HepG2 (cell line): ENCODE results near the gene CCT3. TPM values are rescaled to one million over a fixed set of nuclear protein-coding genes. Genes with fewer than 3 reads are reported as not detected.

Experiments used
- CREBL2 ChIP-seq: sonication (generic); formaldehyde crosslinking; IDR thresholded peaks from 2 replicates; pipeline ENCODE4 v1.8.1; 2023; ENCODE audit warnings: missing genetic modification reagents, mild to moderate bottlenecking, borderline replicate concordance
- ELF4 ChIP-seq: sonication (generic); formaldehyde crosslinking; IDR thresholded peaks from 2 replicates; pipeline ENCODE4 v1.5.0; 2020; ENCODE audit warnings: missing genetic modification reagents, mild to moderate bottlenecking, moderate library complexity, borderline replicate concordance
- HMGXB3 ChIP-seq: sonication (generic); formaldehyde crosslinking; IDR thresholded peaks from 2 replicates; pipeline ENCODE4 v1.4.0; 2020; ENCODE audit warnings: missing genetic modification reagents, borderline replicate concordance
- KLF11 ChIP-seq: IDR thresholded peaks from 2 replicates; pipeline ENCODE4 v1.6.1; 2016; ENCODE audit warnings: missing compliant biosample characterization
- MED13 ChIP-seq: sonication (generic); formaldehyde crosslinking; IDR thresholded peaks from 2 replicates; pipeline ENCODE4 v1.5.0; 2020; ENCODE audit warnings: missing genetic modification reagents
- PAXIP1 ChIP-seq: sonication (generic); formaldehyde crosslinking; conservative IDR thresholded peaks from 2 replicates; pipeline ENCODE4 v1.4.0; 2020; ENCODE audit warnings: mild to moderate bottlenecking, missing genetic modification reagents, moderate library complexity
- RAD21 ChIP-seq: fragments of 450-650 bp; formaldehyde crosslinking; IDR thresholded peaks from 2 replicates; pipeline ENCODE4 v1.5.0; 2020; ENCODE audit warnings: mild to moderate bottlenecking
- RARA ChIP-seq: IDR thresholded peaks from 2 replicates; pipeline ENCODE4 v1.6.1; 2016; ENCODE audit warnings: missing genetic modification reagents, missing compliant biosample characterization
- REL ChIP-seq: sonication (generic); formaldehyde crosslinking; conservative IDR thresholded peaks from 2 replicates; pipeline ENCODE4 v1.8.0; 2022; ENCODE audit warnings: mild to moderate bottlenecking, missing genetic modification reagents, moderate library complexity
- SOX6 ChIP-seq, 2 experiments: fragments of 450-650 bp in 1 of 2; sonication (generic) in 1 of 2; formaldehyde crosslinking in 1 of 2; IDR thresholded peaks; 2 replicates each; pipeline versions ENCODE4 v1.4.0 to v1.6.1; 2017 to 2020; ENCODE audit warnings: antibody characterized with exemption in 1 of 2, mild to moderate bottlenecking in 1 of 2, missing genetic modification reagents in 1 of 2
- TRIM22 ChIP-seq: fragments of 450-650 bp; IDR thresholded peaks from 2 replicates; pipeline ENCODE4 v1.6.1; 2017
- ZNF264 ChIP-seq: sonication (generic); formaldehyde crosslinking; IDR thresholded peaks from 2 replicates; pipeline ENCODE4 v1.4.0; 2020; ENCODE audit warnings: missing genetic modification reagents
- ZNF292 ChIP-seq: sonication (generic); formaldehyde crosslinking; IDR thresholded peaks from 2 replicates; pipeline ENCODE4 v1.8.1; 2022; ENCODE audit warnings: mild to moderate bottlenecking, low read depth, missing genetic modification reagents, borderline replicate concordance
- ZNF713 ChIP-seq: sonication (generic); formaldehyde crosslinking; IDR thresholded peaks from 2 replicates; pipeline ENCODE4 v1.4.0; 2020; ENCODE audit warnings: mild to moderate bottlenecking, missing genetic modification reagents
- ZNF773 ChIP-seq: sonication (generic); formaldehyde crosslinking; IDR thresholded peaks from 2 replicates; pipeline ENCODE4 v1.4.0; 2020; ENCODE audit warnings: missing genetic modification reagents, borderline replicate concordance
- ZSCAN21 ChIP-seq: sonication (generic); formaldehyde crosslinking; IDR thresholded peaks from 2 replicates; pipeline ENCODE4 v1.8.0; 2022; ENCODE audit warnings: mild to moderate bottlenecking, missing genetic modification reagents, moderate library complexity, borderline replicate concordance
- polyA plus RNA-seq, 8 experiments: library from polyadenylated mRNA; depleted of rRNA in 3 of 8; stranded (reverse) in 7 of 8; unstranded in 1 of 8; fragments of >200 nt; fragmentation: Illumina TruSeq in 4 of 8; extraction: Trizol in 4 of 8; gene quantifications; 2 replicates each; pipeline versions ENCODE4 v1.2.1 to v1.2.3, GENCODE V29; 2011 to 2016; ENCODE audit warnings: low read depth in 4 of 8, missing spikeins in 1 of 8, mixed read lengths in 1 of 8; ENCODE audit not compliant: insufficient read depth in 1 of 8
- total RNA-seq, 5 experiments: library from RNA; depleted of rRNA; stranded (reverse); fragments of >200 nt; fragmentation: Illumina TruSeq; extraction: Trizol; gene quantifications; 2 replicates each; pipeline ENCODE4 v1.2.3, GENCODE V29; 2016; ENCODE audit warnings: low read depth in 1 of 5

The CCT3 gene
- total and polyA plus RNA-seq, 2 of the 13 experiments (the other 11 are each of a cell fraction or from before 2014, with no cell fraction given): 319 to 615 TPM

- TF ChIP-seq PAXIP1 (CRISPR knock-in tag) (peak; percentile 70), ZNF713 (CRISPR knock-in tag) (no peak), TRIM22 (no peak), REL (CRISPR knock-in tag) (no peak), SOX6 (IDR thresholded peaks at IDR 0.05) (no peak), SOX6 (CRISPR knock-in tag; IDR thresholded peaks at IDR 0.05) (no peak), KLF11 (CRISPR knock-in tag) (no peak), CREBL2 (no peak), ZNF292 (CRISPR knock-in tag) (no peak; the same call in 1 of the 2 replicates), ZNF773 (CRISPR knock-in tag) (no peak; the same call in 1 of the 2 replicates), RAD21 (CRISPR knock-in tag) (0 out of 2 replicates have a peak, but pooled peaks have one; percentile 18), ZSCAN21 (CRISPR knock-in tag) (no peak), ELF4 (no peak), MED13 (CRISPR knock-in tag) (no peak), ZNF264 (CRISPR knock-in tag) (no peak), HMGXB3 (CRISPR knock-in tag) (no peak), RARA (CRISPR knock-in tag) (0 out of 2 replicates have a peak, but pooled peaks have one; percentile 18)
Observed at GRCh38 chr1:156368157-156368658, 30.1 kb upstream of the CCT3 start (continued).
